ENCODE measurements around the gene TMTC1. TPM values are rescaled to one million over a fixed set of nuclear protein-coding genes. Genes with fewer than 3 reads are reported as not detected.

Gene TMTC1
- total RNA-seq, 1 experiment from 2014 or later = 4.8 TPM

DNA sequence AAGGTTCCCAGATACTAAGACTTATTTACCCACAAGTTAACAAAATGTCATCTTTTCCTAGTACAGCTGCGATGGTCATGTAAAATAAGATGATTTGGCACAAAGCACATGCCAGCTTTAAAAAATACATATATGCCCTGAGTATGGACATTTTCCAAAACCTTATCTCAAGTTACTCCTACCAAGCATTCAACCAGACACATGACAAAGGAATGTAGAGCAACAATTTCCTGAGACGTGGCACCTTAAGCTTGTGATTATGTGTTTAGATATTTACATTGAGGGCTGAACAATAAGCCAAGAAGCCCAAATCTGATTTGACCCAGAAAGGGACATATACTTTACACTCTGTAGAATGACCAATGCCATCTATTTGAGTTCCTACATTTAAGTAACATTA, 261.8 kb downstream of the TMTC1 start:
- H3K9me3 ChIP-seq (ENCODE audit: insufficient read depth, low read depth) = no peaks in the 10 kb centered on the region
- no peak overlapping the region for H3K4me2 ChIP-seq
- no peaks in the 10 kb centered on the region for H3K9me2 ChIP-seq (ENCODE audit: insufficient read depth)
- no peaks in the 10 kb centered on the region for H3K79me2 ChIP-seq (ENCODE audit: low read depth)
- H2AFZ ChIP-seq = no peak overlapping the region
- H3K27ac ChIP-seq = no peak overlapping the region
- CTCF ChIA-PET = no interaction called here
- DNase-seq = no peak
- no peak overlapping the region for H3K4me3 ChIP-seq
- no peaks in the 10 kb centered on the region for H3F3A ChIP-seq (ENCODE audit: insufficient read depth, low read depth)
- BruUV-seq (replicated peaks) = no TSS peak
- H3K4me1 ChIP-seq (replicated peaks; ENCODE audit: insufficient read depth) = no peaks in the 10 kb centered on the region
- H3K36me3 ChIP-seq (ENCODE audit: low read depth) = no peaks in the 10 kb centered on the region
- H4K20me1 ChIP-seq (ENCODE audit: insufficient read depth) = no peaks in the 10 kb centered on the region
- POLR2A ChIA-PET (ENCODE audit: unreplicated experiment) = interaction anchor here (0.6 kb wide), 1 partner anchor 376 kb away, joined by 4 read pairs; no protein-coding TSS in a partner anchor
- intact Hi-C loops (cut with micrococcal nuclease; ENCODE audit: unreplicated experiment) = no loop called here
- TF ChIP-seq, protein P1, sequence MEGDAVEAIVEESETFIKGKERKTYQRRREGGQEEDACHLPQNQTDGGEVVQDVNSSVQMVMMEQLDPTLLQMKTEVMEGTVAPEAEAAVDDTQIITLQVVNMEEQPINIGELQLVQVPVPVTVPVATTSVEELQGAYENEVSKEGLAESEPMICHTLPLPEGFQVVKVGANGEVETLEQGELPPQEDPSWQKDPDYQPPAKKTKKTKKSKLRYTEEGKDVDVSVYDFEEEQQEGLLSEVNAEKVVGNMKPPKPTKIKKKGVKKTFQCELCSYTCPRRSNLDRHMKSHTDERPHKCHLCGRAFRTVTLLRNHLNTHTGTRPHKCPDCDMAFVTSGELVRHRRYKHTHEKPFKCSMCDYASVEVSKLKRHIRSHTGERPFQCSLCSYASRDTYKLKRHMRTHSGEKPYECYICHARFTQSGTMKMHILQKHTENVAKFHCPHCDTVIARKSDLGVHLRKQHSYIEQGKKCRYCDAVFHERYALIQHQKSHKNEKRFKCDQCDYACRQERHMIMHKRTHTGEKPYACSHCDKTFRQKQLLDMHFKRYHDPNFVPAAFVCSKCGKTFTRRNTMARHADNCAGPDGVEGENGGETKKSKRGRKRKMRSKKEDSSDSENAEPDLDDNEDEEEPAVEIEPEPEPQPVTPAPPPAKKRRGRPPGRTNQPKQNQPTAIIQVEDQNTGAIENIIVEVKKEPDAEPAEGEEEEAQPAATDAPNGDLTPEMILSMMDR (conservative IDR thresholded peaks at IDR 0.05) = no peak
- TF ChIP-seq EZH2 (IDR thresholded peaks at IDR 0.05; ENCODE audit: low read depth) = no peak
- no peaks in the 10 kb centered on the region for H3K27me3 ChIP-seq (ENCODE audit: insufficient read depth, low read depth)

DNA sequence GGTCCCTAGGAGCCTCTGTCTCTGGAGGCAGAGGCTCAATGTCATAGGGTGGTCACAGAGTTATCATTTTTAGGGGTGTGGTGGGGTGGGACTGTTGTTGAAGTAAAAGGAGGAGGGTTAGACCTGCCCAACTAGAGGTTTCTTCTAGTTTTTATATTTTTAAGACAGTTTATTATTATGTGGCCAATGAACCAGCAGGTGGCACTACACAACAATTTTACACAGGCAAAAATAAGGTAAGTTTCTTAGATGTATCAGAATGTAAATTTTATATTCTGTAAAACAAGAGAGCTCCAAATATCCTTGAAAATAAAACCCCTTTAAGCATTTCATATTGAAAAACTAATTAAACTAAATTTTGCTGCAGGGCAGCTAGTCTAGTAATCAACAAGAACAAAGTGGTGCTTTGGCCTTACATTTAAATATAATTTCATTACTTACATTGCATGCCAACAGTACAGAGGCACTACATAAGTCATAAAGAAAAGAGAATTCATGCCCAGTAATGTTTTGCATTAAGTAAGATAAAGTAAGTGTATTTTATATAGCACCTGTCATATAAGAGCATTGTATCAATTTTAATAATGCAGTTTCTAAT, 264.1 kb downstream of the TMTC1 start:
- peak in 1 of 2 experiments; percentile 24 for DNase-seq
- ChIA-PET CTCF (interaction anchor here (0.7 to 1.0 kb wide), 3 partner anchors 138 to 1286 kb away, joined by 3 to 6 read pairs (median 3); no protein-coding TSS in a partner anchor), POLR2A (ENCODE audit: unreplicated experiment) (no interaction called here)
- intact Hi-C loops (cut with micrococcal nuclease; ENCODE audit: unreplicated experiment) = loop anchor here (1.0 to 10.0 kb wide), 6 partner anchors 135 to 1325 kb away; partner anchors contain the start of gene ERGIC2
- no peaks in the 10 kb centered on the region for H3K27me3 ChIP-seq (ENCODE audit: insufficient read depth, low read depth)
- H3K4me1 ChIP-seq (replicated peaks; ENCODE audit: insufficient read depth) = no peaks in the 10 kb centered on the region
- no peaks in the 10 kb centered on the region for H3K9me2 ChIP-seq (ENCODE audit: insufficient read depth)
- H3K4me3 ChIP-seq = no peak overlapping the region
- TF ChIP-seq, protein P1 (conservative IDR thresholded peaks at IDR 0.05) = peak; percentile 84
- no peak for TF ChIP-seq EZH2 (IDR thresholded peaks at IDR 0.05; ENCODE audit: low read depth)
- H3K27ac ChIP-seq = no peak overlapping the region
- no peaks in the 10 kb centered on the region for H3K9me3 ChIP-seq (ENCODE audit: insufficient read depth, low read depth)
- no peaks in the 10 kb centered on the region for H4K20me1 ChIP-seq (ENCODE audit: insufficient read depth)
- H3F3A ChIP-seq (ENCODE audit: insufficient read depth, low read depth) = no peaks in the 10 kb centered on the region
- BruUV-seq (replicated peaks) = no TSS peak
- H2AFZ ChIP-seq = no peak overlapping the region
- H3K79me2 ChIP-seq (ENCODE audit: low read depth) = no peaks in the 10 kb centered on the region
- no peak overlapping the region for H3K4me2 ChIP-seq
- H3K36me3 ChIP-seq (ENCODE audit: low read depth) = no peaks in the 10 kb centered on the region

DNA sequence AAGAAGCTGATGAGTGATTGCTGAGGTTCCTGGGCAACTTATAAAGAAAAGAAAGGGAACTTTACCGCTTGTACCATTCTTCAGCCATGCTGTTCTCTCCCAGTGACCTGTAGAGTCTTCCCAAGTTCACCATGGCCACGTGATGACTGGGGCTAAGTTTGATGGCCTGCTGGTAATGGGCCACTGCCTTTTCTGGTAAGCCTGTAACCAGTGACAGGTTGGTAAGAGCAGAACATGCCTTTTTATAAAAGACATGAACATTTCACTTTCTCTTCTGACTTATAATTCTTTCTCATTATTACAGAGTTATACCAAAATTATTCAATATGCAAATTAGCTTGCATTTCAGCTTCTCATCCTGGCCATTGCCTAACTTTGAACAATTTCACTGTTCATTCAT, 265.3 kb downstream of the TMTC1 start:
- Histone ChIP-seq H3K27ac (no peak overlapping the region), H2AFZ (no peak overlapping the region), H3K9me3 (ENCODE audit: insufficient read depth, low read depth) (no peaks in the 10 kb centered on the region), H3K9me2 (ENCODE audit: insufficient read depth) (no peaks in the 10 kb centered on the region), H3F3A (ENCODE audit: insufficient read depth, low read depth) (no peaks in the 10 kb centered on the region), H3K27me3 (ENCODE audit: insufficient read depth, low read depth) (no peaks in the 10 kb centered on the region), H3K4me1 (replicated peaks; ENCODE audit: insufficient read depth) (no peaks in the 10 kb centered on the region), H3K4me3 (no peak overlapping the region), H4K20me1 (ENCODE audit: insufficient read depth) (no peaks in the 10 kb centered on the region), H3K4me2 (no peak overlapping the region), H3K36me3 (ENCODE audit: low read depth) (no peaks in the 10 kb centered on the region), H3K79me2 (ENCODE audit: low read depth) (no peaks in the 10 kb centered on the region)
- ChIA-PET POLR2A (ENCODE audit: unreplicated experiment) (no interaction called here), CTCF (no interaction called here)
- intact Hi-C loops (cut with micrococcal nuclease; ENCODE audit: unreplicated experiment) = loop anchor here (2.0 to 10.0 kb wide), 4 partner anchors 134 to 1326 kb away; partner anchors contain the start of gene ERGIC2
- BruUV-seq (replicated peaks) = no TSS peak
- no peak for TF ChIP-seq EZH2 (IDR thresholded peaks at IDR 0.05; ENCODE audit: low read depth)
- TF ChIP-seq, protein P1 (conservative IDR thresholded peaks at IDR 0.05) = no peak
- no peak for DNase-seq
